Peyer's patch (tissue), 4 donors: ENCODE data around the gene ZNF595.
"Not testable (repeated sequence)": the region's sequence is repeated elsewhere in the genome, so short reads cannot be mapped to it uniquely, and the experiment has no call there.

Experiments used
- POLR2A ChIP-seq, 2 donors: fragments of 450-650 bp; IDR thresholded peaks; one replicate each; pipeline ENCODE4 v1.5.1; 2017; ENCODE audit warnings: antibody characterized with exemption in 2 of 2, mild to moderate bottlenecking in 2 of 2, moderate library complexity in 2 of 2
- TF ChIP-seq, protein P1 (sequence below), 6 experiments: fragments of 450-650 bp in 4 of 6; fragments of 200-600 bp in 2 of 6; sonication (generic) in 1 of 6; IDR thresholded peaks; one replicate each; pipeline ENCODE4 v1.5.1; 2017 to 2019; ENCODE audit warnings: antibody characterized with exemption in 6 of 6, mild to moderate bottlenecking in 3 of 6, moderate library complexity in 1 of 6

DNA sequence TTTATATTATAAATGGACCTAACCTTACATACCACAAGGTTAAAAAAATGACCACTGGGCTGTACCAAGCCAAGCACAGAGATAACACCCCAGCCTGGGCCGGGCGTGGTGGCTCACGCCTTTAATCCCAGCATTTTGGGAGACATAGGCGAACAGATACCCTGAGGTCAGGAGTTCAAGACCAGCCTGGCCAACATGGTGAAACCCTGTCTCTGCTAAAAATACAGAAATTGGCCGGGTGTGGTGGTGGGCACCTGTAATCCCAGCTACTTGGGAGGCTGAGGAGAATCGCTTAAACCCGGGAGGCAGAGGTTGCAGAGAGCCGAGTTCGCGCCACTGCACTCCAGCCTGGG, 70.8 kb downstream of the ZNF595 start:
- TF ChIP-seq, protein P1, sequence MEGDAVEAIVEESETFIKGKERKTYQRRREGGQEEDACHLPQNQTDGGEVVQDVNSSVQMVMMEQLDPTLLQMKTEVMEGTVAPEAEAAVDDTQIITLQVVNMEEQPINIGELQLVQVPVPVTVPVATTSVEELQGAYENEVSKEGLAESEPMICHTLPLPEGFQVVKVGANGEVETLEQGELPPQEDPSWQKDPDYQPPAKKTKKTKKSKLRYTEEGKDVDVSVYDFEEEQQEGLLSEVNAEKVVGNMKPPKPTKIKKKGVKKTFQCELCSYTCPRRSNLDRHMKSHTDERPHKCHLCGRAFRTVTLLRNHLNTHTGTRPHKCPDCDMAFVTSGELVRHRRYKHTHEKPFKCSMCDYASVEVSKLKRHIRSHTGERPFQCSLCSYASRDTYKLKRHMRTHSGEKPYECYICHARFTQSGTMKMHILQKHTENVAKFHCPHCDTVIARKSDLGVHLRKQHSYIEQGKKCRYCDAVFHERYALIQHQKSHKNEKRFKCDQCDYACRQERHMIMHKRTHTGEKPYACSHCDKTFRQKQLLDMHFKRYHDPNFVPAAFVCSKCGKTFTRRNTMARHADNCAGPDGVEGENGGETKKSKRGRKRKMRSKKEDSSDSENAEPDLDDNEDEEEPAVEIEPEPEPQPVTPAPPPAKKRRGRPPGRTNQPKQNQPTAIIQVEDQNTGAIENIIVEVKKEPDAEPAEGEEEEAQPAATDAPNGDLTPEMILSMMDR (IDR thresholded peaks at IDR 0.05), result not testable (repeated sequence)
- not testable (repeated sequence) for TF ChIP-seq POLR2A (IDR thresholded peaks at IDR 0.05)
